HG03025 (cell line): ENCODE data around the gene TOPORS.
"Not testable (repeated sequence)": the region's sequence is repeated elsewhere in the genome, so short reads cannot be mapped to it uniquely, and the experiment has no call there.

ENCODE experiments used
- ATAC-seq: cut with Tn5 transposase; IDR thresholded peaks from one replicate; pipeline ENCODE4 v1.9.1; 2021; ENCODE audit warnings: mild to moderate bottlenecking, moderate library complexity; ENCODE audit not compliant: unreplicated experiment, low FRiP score

The TOPORS gene

GRCh38 chr9:32552172-32552872 is at the start of gene TOPORS, which contains the start of gene SMIM27:
Gene TOPORS (minus strand): TSS chr9:32552586. CDS start chr9:32552436, 150 bp downstream.
Gene SMIM27 (plus strand): TSS chr9:32552327. CDS start chr9:32552435, 108 bp downstream.
- peak; percentile 69 for ATAC-seq

DNA sequence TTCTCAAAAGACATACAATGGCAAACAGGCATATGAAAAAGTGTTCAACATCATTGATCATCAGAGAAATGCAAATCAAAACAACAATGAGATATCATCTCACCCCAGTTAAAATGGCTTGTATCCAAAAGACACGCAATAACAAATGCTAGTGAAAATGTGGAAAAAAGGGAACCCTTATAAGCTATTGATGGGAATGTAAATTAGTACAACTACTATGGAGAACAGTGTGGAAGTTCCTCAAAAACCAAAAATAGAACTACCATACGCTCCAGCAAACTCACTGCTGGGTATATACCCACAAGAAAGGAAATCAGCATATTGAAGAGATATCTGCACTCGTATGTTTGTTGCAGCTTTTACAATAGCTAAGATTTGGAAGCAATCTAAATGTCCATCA is 46.6 kb upstream of the TOPORS start:
- ATAC-seq = not testable (repeated sequence)

- ATAC-seq = no peak
These were observed 44.5 kb upstream of the TOPORS start for GRCh38 chr9:32596936-32597335.

GRCh38 chr9:32596096-32596865 is 43.9 kb upstream of the TOPORS start:
- ATAC-seq = no peak

GRCh38 chr9:32590898-32591297 is 38.5 kb upstream of the TOPORS start:
- no peak for ATAC-seq

DNA sequence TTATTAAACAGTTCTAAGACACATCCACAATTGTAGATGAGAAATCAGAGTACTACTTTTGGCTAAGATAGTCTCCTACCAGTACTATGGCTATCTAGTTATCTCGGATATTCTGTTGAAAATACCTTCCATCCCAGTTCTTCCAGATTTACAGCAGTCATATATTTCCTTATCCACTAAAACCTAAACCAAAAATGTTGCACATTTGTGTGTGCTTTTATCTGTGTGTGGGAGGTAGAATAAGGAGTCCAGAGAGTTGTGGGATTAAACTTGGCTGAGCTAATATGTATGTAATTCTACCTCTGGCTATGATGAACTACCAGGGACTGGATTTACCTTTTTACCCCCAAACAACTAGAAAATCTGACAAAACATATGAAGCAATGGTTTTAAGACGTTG is 38.1 kb upstream of the TOPORS start:
- no peak for ATAC-seq

- peak; percentile 61 for ATAC-seq
These were observed 36.8 kb upstream of the TOPORS start for GRCh38 chr9:32589083-32589723.

DNA sequence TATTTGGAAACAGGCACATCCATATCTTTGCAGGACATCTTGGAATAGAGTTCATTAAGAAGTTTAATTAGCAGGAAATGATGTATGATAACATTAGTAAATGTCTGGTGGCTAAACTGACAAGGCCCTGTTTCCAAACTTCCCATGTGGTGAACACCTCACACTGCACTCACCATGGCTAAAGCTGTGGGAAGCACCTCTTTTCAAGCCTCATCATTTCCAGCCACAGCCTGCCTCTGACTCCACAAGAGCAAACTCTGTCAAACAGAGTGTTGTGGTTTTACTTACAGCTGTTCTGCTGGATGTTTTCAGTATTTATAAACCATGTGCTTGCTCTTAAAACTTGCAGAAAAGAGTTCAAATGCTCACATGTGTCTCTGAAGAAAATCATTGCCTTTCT is 35.5 kb upstream of the TOPORS start:
- no peak for ATAC-seq

DNA sequence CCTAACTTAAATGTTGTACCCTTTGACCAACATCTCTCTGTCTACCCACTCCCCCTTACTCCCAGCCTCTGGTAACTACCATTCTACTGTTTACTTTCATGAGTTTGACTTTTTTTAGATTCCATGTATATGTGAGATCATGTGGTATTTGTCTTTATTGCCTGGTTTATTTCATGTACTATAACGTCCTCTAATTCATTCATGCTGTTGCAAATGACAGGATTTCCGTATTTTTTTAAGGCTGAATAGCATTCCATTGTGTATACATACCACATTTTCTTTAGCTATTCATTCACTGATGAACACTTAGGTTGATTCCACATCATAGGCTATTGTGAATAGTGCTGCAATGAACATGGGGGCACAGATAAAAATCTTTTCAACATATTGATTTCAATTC is 32.4 kb upstream of the TOPORS start:
- no peak for ATAC-seq

GRCh38 chr9:32581512-32582143 is 29.2 kb upstream of the TOPORS start:
- ATAC-seq = no peak

- no peak for ATAC-seq
These were observed 28.4 kb upstream of the TOPORS start for GRCh38 chr9:32580631-32581300.

- ATAC-seq = no peak
These were observed 27.4 kb upstream of the TOPORS start for GRCh38 chr9:32579706-32580331.

- no peak for ATAC-seq
These were observed 26.6 kb upstream of the TOPORS start for GRCh38 chr9:32578976-32579375.

GRCh38 chr9:32577316-32577715 is 24.9 kb upstream of the TOPORS start:
- peak; percentile 45 for ATAC-seq

DNA sequence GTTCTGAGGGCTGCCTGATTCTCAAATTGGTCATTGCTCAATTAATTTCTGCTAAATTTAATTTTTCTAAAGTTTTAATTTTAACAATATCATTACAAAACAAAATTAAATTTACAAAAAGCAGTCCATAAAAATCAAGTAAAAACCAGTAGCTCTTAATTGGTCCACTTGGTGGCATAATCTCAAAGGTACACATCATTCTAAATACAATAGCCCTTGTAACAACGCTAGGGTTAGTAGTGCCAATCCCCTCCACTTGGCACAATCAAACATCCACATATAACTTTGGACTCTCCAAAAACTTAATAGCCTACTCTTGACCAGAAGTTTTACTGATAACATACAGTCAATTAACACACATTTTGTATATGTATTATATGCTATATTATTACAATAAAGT is 22.5 kb upstream of the TOPORS start:
- no peak for ATAC-seq

DNA sequence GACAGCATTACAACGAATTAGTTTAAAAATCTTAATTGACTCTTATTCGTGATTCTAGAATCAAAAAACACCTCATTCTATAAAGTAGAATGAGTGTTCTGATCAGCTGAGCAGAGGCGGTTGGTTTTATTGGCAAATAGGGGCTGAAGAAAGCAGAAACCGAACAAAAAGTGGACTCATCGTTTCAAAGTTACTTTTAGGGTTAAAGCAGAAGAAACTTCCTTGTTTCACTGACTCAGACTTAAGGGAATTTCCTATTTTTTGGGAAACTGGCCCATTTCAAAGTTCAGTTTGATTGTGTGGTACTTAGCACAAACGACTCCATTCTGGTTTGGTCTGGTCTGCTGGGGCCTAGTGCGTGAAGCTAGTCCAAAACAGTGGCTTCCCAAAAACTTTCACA is 21.4 kb upstream of the TOPORS start:
- no peak for ATAC-seq

DNA sequence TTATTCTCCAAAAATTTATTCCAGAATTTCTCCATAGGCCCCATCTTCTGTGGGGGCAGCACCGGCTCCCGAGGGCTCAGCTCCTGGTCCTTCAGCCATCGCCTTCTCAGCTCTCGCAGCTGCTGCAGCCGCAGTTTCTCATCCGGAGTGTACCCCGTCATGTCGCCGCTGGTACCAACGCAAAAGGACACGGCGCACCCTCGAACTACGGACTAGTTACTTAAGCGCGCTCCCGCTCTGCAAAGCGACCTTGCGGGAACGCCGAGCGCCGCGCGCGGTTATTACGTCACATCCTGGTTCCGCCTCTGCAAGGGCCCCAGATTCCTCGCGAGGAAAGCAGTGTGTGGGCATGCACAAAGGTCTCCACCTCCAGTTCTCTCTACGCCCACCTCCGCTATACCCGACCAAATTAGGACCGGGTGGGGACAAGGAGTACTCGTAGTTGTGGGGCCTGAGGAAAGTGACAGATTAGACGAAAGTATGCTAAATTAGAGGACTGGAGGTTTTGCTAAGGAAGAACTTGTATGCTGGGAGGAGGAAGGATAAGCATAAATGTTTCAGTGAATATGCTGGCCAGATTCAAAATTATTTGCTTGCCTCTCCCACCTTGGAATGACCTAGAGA is 20.6 kb upstream of the TOPORS start, which contains the start of gene NDUFB6:
TSS of gene NDUFB6 (minus strand) at position 260 of the 624 bp plus-strand sequence. CDS start at position 161, 99 bp downstream.
- peak; percentile 73 for ATAC-seq

GRCh38 chr9:32571969-32572899 is 19.8 kb upstream of the TOPORS start:
- ATAC-seq = peak; percentile 92
